Neural crest cell (in vitro differentiated cells): ENCODE data around the gene CARD6. TPM values are rescaled to one million over a fixed set of nuclear protein-coding genes. Genes with fewer than 3 reads are reported as not detected.
"Not testable (repeated sequence)": the region's sequence is repeated elsewhere in the genome, so short reads cannot be mapped to it uniquely, and the experiment has no call there.

ENCODE experiments used
- DNase-seq: peaks from one replicate; pipeline ENCODE4 v3.0.0; 2021; ENCODE audit warnings: low read depth, mixed read lengths, low spot score
- H3K27ac Mint-ChIP-seq: one replicate; pipeline ENCODE4 v1.8.0; 2021; ENCODE audit warnings: mild to moderate bottlenecking, mixed read lengths; ENCODE audit not compliant: unreplicated experiment
- H3K27me3 Mint-ChIP-seq: 2 replicates; pipeline ENCODE4 v1.8.0; 2021; ENCODE audit warnings: low read depth, mild to moderate bottlenecking, mixed read lengths
- H3K36me3 Mint-ChIP-seq: 2 replicates; pipeline ENCODE4 v1.8.0; 2021; ENCODE audit warnings: low read depth, mild to moderate bottlenecking, mixed read lengths
- H3K4me1 Mint-ChIP-seq: 2 replicates; pipeline ENCODE4 v1.8.0; 2021; ENCODE audit warnings: mixed read lengths
- H3K4me3 Mint-ChIP-seq: one replicate; pipeline ENCODE4 v1.8.0; 2021; ENCODE audit warnings: mild to moderate bottlenecking, mixed read lengths
- H3K9me3 Mint-ChIP-seq: 2 replicates; pipeline ENCODE4 v1.8.0; 2021; ENCODE audit warnings: mixed read lengths
- long read RNA-seq: library from polyadenylated mRNA; unstranded; transcript quantifications from one replicate; pipeline ENCODE4 v2.0.0, GENCODE V29; 2020
- total RNA-seq: library from RNA; stranded (reverse); gene quantifications from 2 replicates; pipeline ENCODE4 v1.2.1, GENCODE V29; 2021
- TF ChIP-seq, protein P1 (sequence below): fragments of 200-600 bp; sonication (generic); conservative IDR thresholded peaks from 2 replicates; pipeline ENCODE4 v1.5.0; 2021; ENCODE audit warnings: antibody characterized with exemption, mild to moderate bottlenecking

CARD6 gene, protein sequence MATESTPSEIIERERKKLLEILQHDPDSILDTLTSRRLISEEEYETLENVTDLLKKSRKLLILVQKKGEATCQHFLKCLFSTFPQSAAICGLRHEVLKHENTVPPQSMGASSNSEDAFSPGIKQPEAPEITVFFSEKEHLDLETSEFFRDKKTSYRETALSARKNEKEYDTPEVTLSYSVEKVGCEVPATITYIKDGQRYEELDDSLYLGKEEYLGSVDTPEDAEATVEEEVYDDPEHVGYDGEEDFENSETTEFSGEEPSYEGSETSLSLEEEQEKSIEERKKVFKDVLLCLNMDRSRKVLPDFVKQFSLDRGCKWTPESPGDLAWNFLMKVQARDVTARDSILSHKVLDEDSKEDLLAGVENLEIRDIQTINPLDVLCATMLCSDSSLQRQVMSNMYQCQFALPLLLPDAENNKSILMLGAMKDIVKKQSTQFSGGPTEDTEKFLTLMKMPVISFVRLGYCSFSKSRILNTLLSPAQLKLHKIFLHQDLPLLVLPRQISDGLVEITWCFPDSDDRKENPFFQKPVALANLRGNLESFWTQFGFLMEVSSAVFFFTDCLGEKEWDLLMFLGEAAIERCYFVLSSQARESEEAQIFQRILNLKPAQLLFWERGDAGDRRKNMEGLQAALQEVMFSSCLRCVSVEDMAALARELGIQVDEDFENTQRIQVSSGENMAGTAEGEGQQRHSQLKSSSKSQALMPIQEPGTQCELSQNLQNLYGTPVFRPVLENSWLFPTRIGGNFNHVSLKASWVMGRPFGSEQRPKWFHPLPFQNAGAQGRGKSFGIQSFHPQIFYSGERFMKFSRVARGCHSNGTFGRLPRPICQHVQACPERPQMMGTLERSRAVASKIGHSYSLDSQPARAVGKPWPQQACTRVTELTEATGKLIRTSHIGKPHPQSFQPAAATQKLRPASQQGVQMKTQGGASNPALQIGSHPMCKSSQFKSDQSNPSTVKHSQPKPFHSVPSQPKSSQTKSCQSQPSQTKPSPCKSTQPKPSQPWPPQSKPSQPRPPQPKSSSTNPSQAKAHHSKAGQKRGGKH
- total RNA-seq: not detected in 2 replicates
- long read RNA-seq: 0 reads

DNA sequence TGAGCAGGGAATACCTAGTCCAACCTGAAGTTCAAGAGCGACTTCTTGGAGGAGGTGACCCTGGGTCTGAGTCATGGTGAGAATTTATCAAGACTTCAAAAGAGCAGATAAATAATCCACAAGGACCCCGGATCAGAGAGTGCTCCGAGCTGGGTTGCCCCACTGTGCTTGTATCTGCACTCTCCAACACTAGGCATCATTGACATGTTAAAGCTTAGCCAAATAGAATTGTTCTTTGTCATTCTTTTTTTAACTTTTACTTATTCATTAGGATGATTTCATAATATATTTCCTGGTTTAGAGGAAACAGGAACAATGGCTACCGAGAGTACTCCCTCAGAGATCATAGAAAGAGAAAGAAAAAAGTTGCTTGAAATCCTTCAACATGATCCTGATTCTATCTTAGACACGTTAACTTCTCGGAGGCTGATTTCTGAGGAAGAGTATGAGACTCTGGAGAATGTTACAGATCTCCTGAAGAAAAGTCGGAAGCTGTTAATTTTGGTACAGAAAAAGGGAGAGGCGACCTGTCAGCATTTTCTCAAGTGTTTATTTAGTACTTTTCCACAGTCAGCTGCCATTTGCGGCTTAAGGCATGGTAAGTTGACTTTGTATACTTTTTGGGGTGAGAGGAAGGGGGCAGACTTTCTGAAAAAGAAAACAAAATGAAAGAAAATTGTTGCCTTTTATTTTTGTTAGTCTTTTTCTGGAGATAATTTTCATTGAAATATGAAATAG, at the start of gene CARD6:
Gene CARD6 (plus strand): TSS at position 300 of the 738 bp plus-strand sequence. CDS start 16 bp downstream, at position 316.
- Mint-ChIP-seq H3K4me1 (peaks cover 9% of the 10 kb centered on the region), H3K4me3 (no peak within 1 kb of the TSS), H3K27me3 (peaks cover 61% of the 10 kb centered on the region), H3K27ac (no peak within 1 kb of the TSS), H3K9me3 (no peaks in the 10 kb centered on the region), H3K36me3 (no peaks in the 10 kb centered on the region)
- no peak for DNase-seq
- TF ChIP-seq, protein P1, sequence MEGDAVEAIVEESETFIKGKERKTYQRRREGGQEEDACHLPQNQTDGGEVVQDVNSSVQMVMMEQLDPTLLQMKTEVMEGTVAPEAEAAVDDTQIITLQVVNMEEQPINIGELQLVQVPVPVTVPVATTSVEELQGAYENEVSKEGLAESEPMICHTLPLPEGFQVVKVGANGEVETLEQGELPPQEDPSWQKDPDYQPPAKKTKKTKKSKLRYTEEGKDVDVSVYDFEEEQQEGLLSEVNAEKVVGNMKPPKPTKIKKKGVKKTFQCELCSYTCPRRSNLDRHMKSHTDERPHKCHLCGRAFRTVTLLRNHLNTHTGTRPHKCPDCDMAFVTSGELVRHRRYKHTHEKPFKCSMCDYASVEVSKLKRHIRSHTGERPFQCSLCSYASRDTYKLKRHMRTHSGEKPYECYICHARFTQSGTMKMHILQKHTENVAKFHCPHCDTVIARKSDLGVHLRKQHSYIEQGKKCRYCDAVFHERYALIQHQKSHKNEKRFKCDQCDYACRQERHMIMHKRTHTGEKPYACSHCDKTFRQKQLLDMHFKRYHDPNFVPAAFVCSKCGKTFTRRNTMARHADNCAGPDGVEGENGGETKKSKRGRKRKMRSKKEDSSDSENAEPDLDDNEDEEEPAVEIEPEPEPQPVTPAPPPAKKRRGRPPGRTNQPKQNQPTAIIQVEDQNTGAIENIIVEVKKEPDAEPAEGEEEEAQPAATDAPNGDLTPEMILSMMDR: no peak

DNA sequence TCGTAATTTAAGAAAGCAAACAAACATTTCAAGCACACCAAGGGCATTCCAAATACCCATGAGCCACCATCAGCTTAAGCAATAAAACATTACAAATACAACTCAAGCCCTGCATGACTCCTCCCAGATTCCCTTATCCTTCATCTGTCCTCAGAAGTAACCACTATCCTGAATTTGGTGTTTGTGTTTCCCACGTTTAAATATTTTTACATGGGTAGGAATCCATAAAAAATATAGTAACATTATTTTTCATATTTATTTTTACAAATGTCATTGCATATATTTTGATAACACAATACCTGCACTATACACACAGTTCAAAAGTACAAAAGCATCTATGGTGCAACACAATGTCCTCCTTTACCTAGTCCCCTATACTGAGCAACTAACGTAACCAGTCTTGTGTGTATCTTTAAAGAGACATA, 49.4 kb upstream of the CARD6 start:
- H3K9me3 Mint-ChIP-seq: peaks cover 6% of the 10 kb centered on the region

DNA sequence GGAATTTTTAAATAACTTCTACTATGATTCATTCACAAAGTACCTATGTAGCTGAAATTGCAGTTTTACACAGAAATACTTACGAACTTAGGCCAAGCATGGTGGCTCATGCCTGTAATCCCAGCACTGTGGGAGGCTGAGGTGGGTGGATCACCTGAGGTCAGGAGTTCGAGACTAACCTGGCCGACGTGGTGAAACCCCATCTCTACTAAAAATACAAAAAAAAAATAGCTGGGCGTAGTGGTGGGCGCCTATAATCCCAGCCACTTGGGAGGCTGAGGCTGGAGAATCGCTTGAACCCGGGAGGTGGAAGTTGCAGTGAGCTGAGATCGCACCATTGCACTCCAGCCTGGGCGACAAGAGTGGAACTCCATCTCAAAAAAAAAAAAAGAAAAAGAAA, 48.5 kb upstream of the CARD6 start:
- H3K4me1 Mint-ChIP-seq: peaks cover 30% of the 10 kb centered on the region
- H3K27me3 Mint-ChIP-seq, H3K4me3 Mint-ChIP-seq, DNase-seq, H3K9me3 Mint-ChIP-seq, H3K27ac Mint-ChIP-seq: not testable (repeated sequence)
- peaks cover 19% of the 10 kb centered on the region for H3K36me3 Mint-ChIP-seq

More for the DNA sequence above, 49.4 kb upstream of the CARD6 start:
- Mint-ChIP-seq H3K4me1 (peaks cover 23% of the 10 kb centered on the region), H3K27me3 (no peaks in the 10 kb centered on the region), H3K36me3 (peaks cover 23% of the 10 kb centered on the region), H3K4me3 (no peak overlapping the region), H3K27ac (no peak overlapping the region)
- TF ChIP-seq, protein P1: no peak
- DNase-seq: no peak

DNA sequence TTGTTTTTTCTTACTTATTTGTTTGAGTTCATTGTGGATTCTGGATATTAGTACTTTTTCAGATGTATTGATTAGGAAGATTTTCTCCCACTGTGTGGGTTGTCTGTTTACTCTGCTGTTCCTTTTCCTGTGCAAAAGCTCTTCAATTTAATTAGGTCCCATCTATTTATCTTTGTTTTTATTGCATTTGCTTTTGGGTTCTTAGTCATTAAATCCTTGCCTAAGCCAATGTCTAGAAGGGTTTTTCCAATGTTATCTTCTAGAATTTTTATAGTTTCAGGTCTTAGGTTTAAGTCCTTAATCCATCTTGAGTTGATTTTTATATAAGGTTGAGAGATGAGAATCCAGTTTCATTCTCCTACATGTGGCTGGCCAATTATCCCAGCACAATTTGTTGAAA, 46.8 kb upstream of the CARD6 start:
- not testable (repeated sequence) for H3K36me3 Mint-ChIP-seq, H3K4me3 Mint-ChIP-seq, DNase-seq, H3K27ac Mint-ChIP-seq, H3K9me3 Mint-ChIP-seq, H3K27me3 Mint-ChIP-seq
- H3K4me1 Mint-ChIP-seq: peaks cover 39% of the 10 kb centered on the region

DNA sequence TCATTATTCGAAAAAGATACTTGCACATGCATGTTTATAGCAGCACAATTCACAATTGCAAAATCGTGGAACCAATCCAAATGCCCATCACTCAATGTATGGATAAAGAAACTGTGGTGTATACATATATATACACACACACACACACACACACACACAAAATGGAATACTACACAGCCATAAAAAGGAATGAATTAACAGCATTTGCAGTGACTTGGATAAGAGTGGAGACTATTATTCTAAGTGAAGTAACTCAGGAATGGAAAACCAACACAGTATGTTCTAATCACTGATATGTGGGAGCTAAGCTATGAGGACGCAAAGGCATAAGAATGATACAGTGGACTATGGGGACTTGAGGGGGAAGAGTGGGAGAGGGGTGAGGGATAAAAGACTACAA, 46.3 kb upstream of the CARD6 start:
- H3K9me3 Mint-ChIP-seq, H3K27ac Mint-ChIP-seq, H3K27me3 Mint-ChIP-seq, H3K36me3 Mint-ChIP-seq, DNase-seq: not testable (repeated sequence)
- peaks cover 42% of the 10 kb centered on the region for H3K4me1 Mint-ChIP-seq
- H3K4me3 Mint-ChIP-seq: peak overlapping the region; percentile 72

DNA sequence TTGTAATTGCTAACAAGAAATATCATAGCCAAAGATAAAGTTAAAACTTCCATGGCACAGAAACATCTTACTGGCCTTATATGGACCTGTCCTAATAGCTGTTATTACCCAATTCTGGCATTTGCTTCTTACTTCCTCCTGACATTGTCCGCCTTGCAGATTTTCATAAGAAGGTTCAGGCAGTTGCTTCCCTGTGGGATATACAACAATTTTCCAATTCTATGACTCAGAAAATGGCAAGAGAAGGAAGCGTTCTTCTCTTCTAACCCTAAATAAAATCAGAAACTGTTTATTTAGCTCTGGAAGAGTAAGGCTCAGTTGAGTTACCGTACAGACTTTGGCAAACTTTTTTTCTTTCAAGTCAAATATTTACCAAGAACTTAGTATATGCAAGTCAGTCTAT, 44.7 kb upstream of the CARD6 start:
- TF ChIP-seq, protein P1: no peak
- Mint-ChIP-seq H3K27me3 (no peaks in the 10 kb centered on the region), H3K4me3 (peak overlapping the region; percentile 95), H3K4me1 (peaks cover 42% of the 10 kb centered on the region), H3K27ac (no peak overlapping the region), H3K36me3 (peaks cover 9% of the 10 kb centered on the region), H3K9me3 (no peaks in the 10 kb centered on the region)
- DNase-seq: no peak
